HUES64 (cell line): ENCODE data around the gene IGLL5.

Source experiments
- H3K27ac ChIP-seq: 2 replicates; pipeline ENCODE4 v1.7.0; 2013; ENCODE audit warnings: low read depth, low read length, inconsistent platforms
- H3K27me3 ChIP-seq: 2 replicates; pipeline ENCODE4 v1.6.1; 2013; ENCODE audit warnings: mild to moderate bottlenecking, low read length; ENCODE audit not compliant: insufficient read depth
- H3K36me3 ChIP-seq: 2 replicates; pipeline ENCODE4 v1.6.1; 2013; ENCODE audit warnings: mild to moderate bottlenecking, low read length; ENCODE audit not compliant: insufficient read depth
- H3K4me1 ChIP-seq: 2 replicates; pipeline ENCODE4 v1.6.1; 2013; ENCODE audit warnings: mild to moderate bottlenecking, low read length, moderate library complexity; ENCODE audit not compliant: insufficient read depth
- H3K4me3 ChIP-seq: 2 replicates; pipeline ENCODE4 v1.5.1; 2013; ENCODE audit warnings: mild to moderate bottlenecking, low read length, moderate library complexity
- H3K9ac ChIP-seq: 2 replicates; pipeline ENCODE4 v1.6.1; 2013; ENCODE audit warnings: mild to moderate bottlenecking, low read depth, low read length
- H3K9me3 ChIP-seq: 2 replicates; pipeline ENCODE4 v1.6.1; 2013; ENCODE audit warnings: low read depth, low read length; ENCODE audit not compliant: insufficient read depth
- WGBS: fragments of 150-250, 120-280 bp; methylation state at CpG from one replicate; pipeline ENCODE4 v1.1.7; 2013; ENCODE audit warnings: missing lambda C conversion rate; 5-methylcytosine and 5-hydroxymethylcytosine counted together

The IGLL5 gene

DNA sequence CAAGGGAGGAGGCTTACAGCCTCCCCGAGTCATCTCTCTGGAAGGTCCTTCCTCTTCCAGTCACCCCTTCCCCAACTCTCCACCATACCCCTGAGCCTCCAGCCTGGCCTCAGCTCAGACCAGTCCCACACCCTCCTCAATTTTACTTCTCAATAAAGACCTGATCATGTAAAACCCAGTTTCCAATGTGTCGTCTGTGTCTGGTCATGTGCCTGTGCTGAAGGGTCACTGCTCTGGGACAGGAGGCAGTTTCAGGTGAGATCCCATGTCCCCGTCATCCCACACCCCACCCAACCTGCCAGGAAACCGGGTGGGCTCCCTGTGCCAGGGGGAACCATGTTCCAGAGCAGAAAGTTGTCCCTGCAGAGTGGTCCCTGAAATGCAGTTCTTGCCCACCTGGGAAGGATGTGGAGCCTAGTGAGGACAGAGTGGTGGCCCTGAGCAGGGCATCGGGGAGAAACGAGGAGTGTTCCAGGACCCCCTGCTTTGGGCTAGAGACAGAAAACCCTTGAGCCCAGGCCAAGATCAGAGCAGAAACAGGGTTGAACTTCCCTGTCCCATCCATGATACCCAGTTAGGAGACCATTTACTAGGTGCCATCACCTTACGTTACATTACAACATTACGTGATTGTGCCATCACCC is 19.4 kb downstream of the IGLL5 start:
- H3K9me3 ChIP-seq, result no peaks in the 10 kb centered on the region
- 92% methylated on average over 8 of the region's 8 CpGs for WGBS
- no peaks in the 10 kb centered on the region for H3K36me3 ChIP-seq
- H3K27ac ChIP-seq, result no peak overlapping the region
- no peak overlapping the region for H3K4me3 ChIP-seq
- no peaks in the 10 kb centered on the region for H3K4me1 ChIP-seq
- no peak overlapping the region for H3K9ac ChIP-seq
- peaks cover 22% of the 10 kb centered on the region for H3K27me3 ChIP-seq

DNA sequence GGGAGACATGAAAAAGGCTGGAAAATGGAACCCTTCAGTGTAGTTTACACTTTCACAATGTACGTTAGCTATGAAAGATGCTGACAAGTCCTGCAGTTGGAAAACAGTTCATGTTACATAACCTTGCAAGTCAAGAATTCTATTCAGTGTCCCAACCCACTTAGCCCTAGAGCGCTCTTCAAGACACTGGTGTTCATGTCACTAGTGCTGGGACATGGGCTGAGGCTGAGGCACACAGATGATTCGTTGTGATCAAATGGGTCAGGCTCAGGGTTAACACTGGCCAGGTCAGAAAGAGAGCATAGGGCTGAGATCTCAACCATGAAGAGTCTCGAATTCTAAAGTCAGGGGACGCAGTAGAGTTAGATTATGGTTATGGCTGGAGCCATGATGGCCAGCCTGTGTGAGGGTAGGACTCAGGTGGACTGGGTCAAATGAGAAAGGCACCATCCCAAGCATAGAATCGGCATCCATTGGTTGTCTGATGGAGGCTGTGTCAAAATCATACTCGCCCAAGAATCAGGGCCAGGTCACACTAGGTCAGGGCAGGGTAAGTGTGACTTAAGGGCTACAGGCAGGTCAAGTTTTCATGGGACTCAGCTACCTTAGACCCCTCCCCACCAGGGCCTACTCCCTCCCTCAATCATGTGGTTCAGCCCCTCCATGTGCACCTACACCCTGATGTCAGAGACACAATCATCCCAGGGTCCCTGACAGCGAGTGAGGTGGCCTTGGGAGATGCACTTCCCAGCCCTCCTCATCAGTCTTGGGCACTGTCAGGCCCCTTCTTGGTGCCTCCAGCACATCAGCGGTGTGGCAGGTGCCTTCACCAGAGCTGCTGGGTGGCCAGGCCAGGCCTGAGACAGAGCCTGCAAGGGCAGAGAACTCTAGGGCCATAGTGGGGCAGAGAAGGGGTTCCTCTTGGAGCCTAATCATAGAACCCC is 20.2 kb downstream of the IGLL5 start:
- Histone ChIP-seq H3K27me3 (peaks cover 21% of the 10 kb centered on the region), H3K9me3 (no peaks in the 10 kb centered on the region), H3K4me1 (no peaks in the 10 kb centered on the region), H3K9ac (no peak overlapping the region), H3K4me3 (no peak overlapping the region), H3K36me3 (no peaks in the 10 kb centered on the region), H3K27ac (no peak overlapping the region)
- WGBS, result 94% methylated on average over 9 of the region's 9 CpGs

- H3K27me3 ChIP-seq, result peaks cover 26% of the 10 kb centered on the region
- no peaks in the 10 kb centered on the region for H3K4me1 ChIP-seq
- 93% methylated on average over 3 of the region's 3 CpGs for WGBS
- no peak overlapping the region for H3K27ac ChIP-seq
- H3K9me3 ChIP-seq, result no peaks in the 10 kb centered on the region
- no peak overlapping the region for H3K4me3 ChIP-seq
- no peak overlapping the region for H3K9ac ChIP-seq
- H3K36me3 ChIP-seq, result no peaks in the 10 kb centered on the region
These were observed 20.9 kb downstream of the IGLL5 start for GRCh38 chr22:22908495-22908861.

DNA sequence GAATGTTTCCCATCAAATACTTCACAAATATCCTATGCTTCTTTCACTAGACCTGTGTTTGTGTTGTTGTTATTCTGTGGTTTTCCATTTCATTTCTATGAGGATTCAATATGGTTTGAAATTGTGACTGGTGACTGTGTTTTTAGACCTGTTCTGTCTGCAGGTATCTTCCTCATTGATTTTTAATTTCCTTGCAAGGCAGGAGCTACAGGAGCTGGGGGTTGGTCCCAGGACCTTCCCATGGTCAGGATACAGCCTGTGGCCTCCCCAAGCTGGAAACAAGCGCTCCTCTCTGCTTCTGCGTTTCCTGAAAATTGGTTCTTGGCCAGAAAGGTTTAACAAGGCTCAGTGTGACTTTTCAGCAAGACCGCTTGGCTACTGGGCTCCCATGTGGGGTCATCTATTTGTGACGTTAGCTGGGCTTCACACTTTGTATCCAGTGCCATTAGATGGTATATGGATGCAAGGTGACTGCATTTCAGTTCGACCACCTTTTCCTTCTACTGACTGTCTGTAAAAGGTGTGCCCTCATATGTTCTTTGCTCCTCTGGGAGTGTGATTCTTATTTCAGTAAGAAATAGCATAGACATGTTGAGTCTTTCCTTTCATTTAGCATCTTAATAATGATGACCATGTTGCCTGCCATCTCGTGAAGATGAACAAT is 21.5 kb downstream of the IGLL5 start:
- 88% methylated on average over 6 of the region's 6 CpGs for WGBS
- H3K4me1 ChIP-seq, result no peaks in the 10 kb centered on the region
- H3K9me3 ChIP-seq, result no peaks in the 10 kb centered on the region
- H3K4me3 ChIP-seq, result no peak overlapping the region
- H3K27ac ChIP-seq, result no peak overlapping the region
- peaks cover 30% of the 10 kb centered on the region for H3K27me3 ChIP-seq
- no peaks in the 10 kb centered on the region for H3K36me3 ChIP-seq
- H3K9ac ChIP-seq, result no peak overlapping the region

DNA sequence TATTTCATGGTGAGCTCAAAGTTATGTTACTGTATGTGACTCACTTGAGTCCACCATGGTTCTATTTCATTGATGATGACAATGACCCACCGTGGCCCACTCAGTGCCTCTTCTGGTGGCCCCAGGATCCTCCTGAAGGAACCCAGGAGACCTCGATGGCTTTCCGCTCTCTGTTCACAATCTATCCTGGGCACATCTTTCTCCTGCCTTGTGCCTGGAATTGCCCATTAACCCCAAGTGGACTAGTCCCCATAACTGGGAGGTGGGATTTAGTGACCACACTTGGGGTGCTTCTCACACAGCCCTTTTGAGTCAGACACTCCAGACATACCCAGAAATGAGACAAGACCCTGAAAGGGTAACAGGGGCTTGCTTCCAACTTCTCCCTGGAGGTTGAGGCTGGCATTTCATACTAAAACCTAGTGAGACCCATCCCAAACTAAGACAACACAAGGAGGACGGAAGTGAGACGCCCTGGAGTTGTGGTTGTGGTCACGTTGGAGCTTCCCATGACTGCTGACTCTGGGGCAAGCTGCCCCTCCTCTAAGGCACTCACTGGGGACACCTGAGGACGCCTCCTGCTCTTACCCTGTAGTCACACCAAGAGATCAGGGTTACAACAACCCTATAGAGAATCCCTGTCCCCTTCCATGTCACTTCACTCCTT is 22.1 kb downstream of the IGLL5 start:
- Histone ChIP-seq H3K9me3 (no peaks in the 10 kb centered on the region), H3K9ac (no peak overlapping the region), H3K4me1 (no peaks in the 10 kb centered on the region), H3K4me3 (no peak overlapping the region), H3K27ac (no peak overlapping the region), H3K36me3 (no peaks in the 10 kb centered on the region), H3K27me3 (peaks cover 30% of the 10 kb centered on the region)
- 87% methylated on average over 7 of the region's 7 CpGs for WGBS

GRCh38 chr22:22910272-22911240 is 22.9 kb downstream of the IGLL5 start:
- WGBS, result 86% methylated on average over 15 of the region's 15 CpGs
- Histone ChIP-seq H3K36me3 (no peaks in the 10 kb centered on the region), H3K27me3 (peaks cover 30% of the 10 kb centered on the region), H3K9me3 (no peaks in the 10 kb centered on the region), H3K4me3 (no peak overlapping the region), H3K27ac (no peak overlapping the region), H3K9ac (no peak overlapping the region), H3K4me1 (no peaks in the 10 kb centered on the region)

DNA sequence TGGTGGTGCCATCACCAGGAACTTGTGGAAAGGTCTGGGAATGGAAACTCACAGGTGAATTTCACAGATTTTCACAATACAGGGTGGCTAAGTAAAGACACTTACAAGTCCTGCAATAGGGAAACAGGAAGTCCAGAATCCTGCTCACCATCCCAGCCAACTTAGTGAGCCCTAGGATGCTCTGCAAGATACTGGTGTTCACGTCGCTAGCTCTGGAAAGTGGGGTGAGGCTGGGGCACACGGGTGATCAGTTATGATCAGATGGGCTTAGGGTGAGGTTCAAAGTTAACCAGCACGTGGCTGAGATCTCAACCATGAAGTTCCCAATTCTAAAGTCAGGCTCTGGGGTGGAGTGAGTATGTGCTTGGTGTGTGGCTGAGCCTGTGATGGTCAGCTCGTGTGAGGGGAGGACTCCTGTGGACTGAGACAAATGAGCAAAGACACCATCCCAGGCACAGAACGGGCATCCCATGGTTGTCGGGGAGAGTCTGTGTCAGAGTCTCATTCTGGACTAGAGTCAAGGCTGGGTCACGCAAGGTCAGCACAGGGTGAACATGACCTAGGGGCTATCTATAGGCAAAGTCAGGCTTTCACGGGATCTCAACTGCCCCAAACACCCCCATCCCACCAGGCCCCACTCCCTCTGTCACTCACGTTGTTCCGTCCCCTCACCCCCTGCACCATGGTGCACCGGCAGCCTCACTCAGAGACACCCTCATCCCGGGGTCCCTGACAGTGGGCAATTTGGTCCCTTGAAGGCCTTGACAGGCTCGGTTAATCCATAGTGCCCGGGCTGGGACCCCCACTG is 23.9 kb downstream of the IGLL5 start:
- H3K9ac ChIP-seq, result no peak overlapping the region
- H3K9me3 ChIP-seq, result no peaks in the 10 kb centered on the region
- no peak overlapping the region for H3K4me3 ChIP-seq
- no peak overlapping the region for H3K27ac ChIP-seq
- peaks cover 30% of the 10 kb centered on the region for H3K27me3 ChIP-seq
- no peaks in the 10 kb centered on the region for H3K4me1 ChIP-seq
- WGBS, result 90% methylated on average over 15 of the region's 15 CpGs
- no peaks in the 10 kb centered on the region for H3K36me3 ChIP-seq

DNA sequence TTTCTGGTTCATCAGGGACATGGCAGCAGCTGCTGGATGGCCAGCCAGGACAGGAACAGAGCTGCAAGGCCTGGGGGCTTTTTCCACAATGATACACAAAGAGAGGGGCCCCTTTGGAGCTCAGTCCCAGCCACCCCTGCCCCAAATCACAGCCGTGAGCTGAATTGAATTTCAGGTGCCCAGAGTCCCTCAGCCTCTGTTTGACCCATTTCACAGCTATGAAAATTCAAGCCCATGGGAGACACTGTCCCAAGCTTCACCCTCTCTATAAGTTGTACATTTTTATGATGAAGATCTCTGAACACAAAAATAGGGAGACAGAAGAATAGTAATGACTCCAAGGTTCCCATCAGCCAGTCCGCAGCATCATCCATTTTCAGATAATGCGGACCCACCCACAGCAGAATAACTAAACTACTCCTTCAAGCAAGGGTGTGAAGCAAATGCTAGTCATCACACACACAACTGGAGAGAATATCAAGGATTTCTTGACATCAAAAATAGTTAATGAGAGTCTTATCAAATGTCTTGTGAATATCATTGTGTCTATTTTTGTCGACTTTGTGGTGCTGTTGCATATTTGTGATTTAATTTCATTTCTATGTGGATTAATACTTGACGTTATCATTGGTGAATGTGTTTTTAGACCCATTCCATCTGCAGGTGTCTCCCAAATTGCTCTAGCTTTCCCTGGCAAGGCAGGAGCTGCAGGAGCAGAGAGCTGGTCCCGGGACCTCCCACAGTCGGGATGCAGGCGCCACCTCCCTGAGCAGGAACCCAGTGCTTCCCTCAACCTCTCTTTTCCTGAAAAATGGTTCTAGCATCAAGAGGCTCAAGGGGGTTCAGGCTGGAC is 24.7 kb downstream of the IGLL5 start:
- Histone ChIP-seq H3K9ac (no peak overlapping the region), H3K9me3 (no peaks in the 10 kb centered on the region), H3K36me3 (no peaks in the 10 kb centered on the region), H3K4me1 (no peaks in the 10 kb centered on the region), H3K4me3 (no peak overlapping the region), H3K27me3 (peaks cover 26% of the 10 kb centered on the region), H3K27ac (no peak overlapping the region)
- 93% methylated on average over 8 of the region's 8 CpGs for WGBS

DNA sequence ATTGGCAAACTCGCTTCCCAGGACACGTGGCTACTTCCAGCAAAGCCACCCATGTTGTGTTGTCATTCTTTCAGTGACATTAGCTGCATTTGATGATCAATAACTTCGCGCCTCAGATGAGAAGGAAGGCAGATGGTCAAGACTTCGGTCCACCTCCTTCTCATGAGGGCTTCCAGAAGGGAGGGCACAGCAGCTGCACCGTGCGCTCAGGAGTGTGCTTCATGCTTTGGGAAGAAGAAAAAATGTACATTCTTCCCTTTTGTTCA is 25.3 kb downstream of the IGLL5 start:
- no peaks in the 10 kb centered on the region for H3K36me3 ChIP-seq
- no peak overlapping the region for H3K4me3 ChIP-seq
- WGBS, result 94% methylated on average over 7 of the region's 7 CpGs
- H3K9me3 ChIP-seq, result no peaks in the 10 kb centered on the region
- H3K27me3 ChIP-seq, result peaks cover 26% of the 10 kb centered on the region
- H3K27ac ChIP-seq, result no peak overlapping the region
- no peak overlapping the region for H3K9ac ChIP-seq
- no peaks in the 10 kb centered on the region for H3K4me1 ChIP-seq
